Activated T-cell treated with anti-CD3 and anti-CD28 coated beads for 24 hours (primary cell): Measurements from ENCODE around the gene USP10.

Experiments
- DNase-seq: peaks from one replicate; pipeline ENCODE4 v3.0.0-alpha.2; 2020; ENCODE audit warnings: low read depth

Gene USP10

GRCh38 chr16:84773312-84773711, 73.5 kb downstream of the USP10 start:
- no peak for DNase-seq

GRCh38 chr16:84774810-84775209, 75.0 kb downstream of the USP10 start:
- no peak for DNase-seq

- no peak for DNase-seq
Observed at GRCh38 chr16:84775262-84775810, 75.5 kb downstream of the USP10 start.

GRCh38 chr16:84777435-84777834, 77.6 kb downstream of the USP10 start:
- no peak for DNase-seq

GRCh38 chr16:84778720-84779119, 78.9 kb downstream of the USP10 start:
- DNase-seq, result no peak

GRCh38 chr16:84780063-84780462, 80.3 kb downstream of the USP10 start:
- no peak for DNase-seq

GRCh38 chr16:84780544-84781376, 81.0 kb downstream of the USP10 start:
- DNase-seq, result no peak

- no peak for DNase-seq
Observed at GRCh38 chr16:84782846-84783245, 83.0 kb downstream of the USP10 start.

GRCh38 chr16:84785843-84786581, 86.2 kb downstream of the USP10 start:
- no peak for DNase-seq

- no peak for DNase-seq
Observed at GRCh38 chr16:84786605-84787262, 86.9 kb downstream of the USP10 start.

- DNase-seq, result no peak
Observed at GRCh38 chr16:84787263-84787622, 87.4 kb downstream of the USP10 start.

GRCh38 chr16:84788920-84789391, 89.2 kb downstream of the USP10 start:
- no peak for DNase-seq

- DNase-seq, result no peak
Observed at GRCh38 chr16:84789431-84789830, 89.6 kb downstream of the USP10 start.

GRCh38 chr16:84790301-84790700, 90.5 kb downstream of the USP10 start:
- DNase-seq, result no peak

- no peak for DNase-seq
Observed at GRCh38 chr16:84791088-84791487, 91.3 kb downstream of the USP10 start.

- no peak for DNase-seq
Observed at GRCh38 chr16:84791501-84791900, 91.7 kb downstream of the USP10 start.

- DNase-seq, result no peak
Observed at GRCh38 chr16:84794186-84794585, 94.4 kb downstream of the USP10 start.

- no peak for DNase-seq
Observed at GRCh38 chr16:84794626-84795025, 94.8 kb downstream of the USP10 start.

- no peak for DNase-seq
Observed at GRCh38 chr16:84795329-84796053, 95.7 kb downstream of the USP10 start.

- no peak for DNase-seq
Observed at GRCh38 chr16:84800158-84800978, 100.6 kb downstream of the USP10 start.

- DNase-seq, result no peak
Observed at GRCh38 chr16:84803146-84803545, 103.3 kb downstream of the USP10 start.
